ACC112 (cell line): Measurements from ENCODE around the gene GAS6.
A peak's percentile ranks its signal among the peaks of the same experiment; 100 is the strongest.

Experiments
- H2AFZ ChIP-seq: fragments of 200-600 bp; sonication (generic); one replicate; pipeline ENCODE4 v1.6.0; 2017; ENCODE audit warnings: antibody characterized with exemption, low read length; ENCODE audit not compliant: unreplicated experiment
- H3K27ac ChIP-seq: fragments of 200-600 bp; sonication (generic); 2 replicates; pipeline ENCODE4 v1.5.1; 2014; ENCODE audit warnings: low read depth, mild to moderate bottlenecking, antibody characterized with exemption, low read length, moderate library complexity
- H3K27me3 ChIP-seq: fragments of 200-600 bp; sonication (generic); 2 replicates; pipeline ENCODE4 v1.6.1; 2014; ENCODE audit warnings: mild to moderate bottlenecking, antibody characterized with exemption, low read length, moderate library complexity, mixed read lengths; ENCODE audit not compliant: insufficient read depth
- H3K36me3 ChIP-seq: fragments of 200-600 bp; sonication (generic); 2 replicates; pipeline ENCODE4 v1.6.1; 2016; ENCODE audit warnings: mild to moderate bottlenecking, antibody characterized with exemption, low read length, moderate library complexity, mixed read lengths; ENCODE audit not compliant: insufficient read depth
- H3K4me1 ChIP-seq: fragments of 200-600 bp; sonication (generic); one replicate; pipeline ENCODE4 v1.6.1; 2016; ENCODE audit warnings: low read length, mixed read lengths; ENCODE audit not compliant: insufficient read depth, unreplicated experiment, control insufficient read depth
- H3K4me3 ChIP-seq: fragments of 200-600 bp; sonication (generic); 2 replicates; pipeline ENCODE4 v1.5.1; 2014; ENCODE audit warnings: mild to moderate bottlenecking, low read depth, low read length
- H3K79me2 ChIP-seq: fragments of 200-600 bp; sonication (generic); one replicate; pipeline ENCODE4 v1.6.0; 2016; ENCODE audit warnings: low read length; ENCODE audit not compliant: control insufficient read depth, unreplicated experiment, insufficient read depth

The GAS6 gene

DNA sequence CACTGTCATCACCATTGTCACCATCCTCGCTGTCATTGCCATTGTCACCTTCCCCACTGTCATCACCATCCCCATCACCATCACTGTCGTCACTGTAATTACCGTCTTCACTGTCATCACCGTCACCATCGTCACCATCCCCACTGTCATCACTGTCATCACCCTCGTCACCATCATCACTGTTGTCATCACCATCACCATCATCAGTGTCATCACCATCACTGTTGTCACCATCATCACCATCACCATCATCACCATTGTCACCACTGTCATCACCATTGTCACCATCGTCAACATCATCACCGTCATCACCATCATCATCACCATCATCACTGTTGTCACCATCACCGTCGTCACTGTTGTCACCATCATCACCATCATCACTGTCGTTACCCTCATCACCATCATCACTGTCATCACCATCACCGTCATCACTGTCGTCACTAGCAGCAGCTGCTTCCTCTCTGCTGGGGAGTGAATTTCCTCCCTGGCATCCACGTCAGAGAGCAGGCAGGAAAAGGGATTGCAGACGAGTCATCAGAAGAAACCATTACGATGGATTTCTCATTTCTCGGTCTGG is 77.5 kb downstream of the GAS6 start:
- Histone ChIP-seq H3K36me3 (no peaks in the 10 kb centered on the region), H3K4me1 (peaks cover 16% of the 10 kb centered on the region), H3K4me3 (no peak overlapping the region), H3K27me3 (no peaks in the 10 kb centered on the region), H3K27ac (no peak overlapping the region), H3K79me2 (no peaks in the 10 kb centered on the region), H2AFZ (no peak overlapping the region)

DNA sequence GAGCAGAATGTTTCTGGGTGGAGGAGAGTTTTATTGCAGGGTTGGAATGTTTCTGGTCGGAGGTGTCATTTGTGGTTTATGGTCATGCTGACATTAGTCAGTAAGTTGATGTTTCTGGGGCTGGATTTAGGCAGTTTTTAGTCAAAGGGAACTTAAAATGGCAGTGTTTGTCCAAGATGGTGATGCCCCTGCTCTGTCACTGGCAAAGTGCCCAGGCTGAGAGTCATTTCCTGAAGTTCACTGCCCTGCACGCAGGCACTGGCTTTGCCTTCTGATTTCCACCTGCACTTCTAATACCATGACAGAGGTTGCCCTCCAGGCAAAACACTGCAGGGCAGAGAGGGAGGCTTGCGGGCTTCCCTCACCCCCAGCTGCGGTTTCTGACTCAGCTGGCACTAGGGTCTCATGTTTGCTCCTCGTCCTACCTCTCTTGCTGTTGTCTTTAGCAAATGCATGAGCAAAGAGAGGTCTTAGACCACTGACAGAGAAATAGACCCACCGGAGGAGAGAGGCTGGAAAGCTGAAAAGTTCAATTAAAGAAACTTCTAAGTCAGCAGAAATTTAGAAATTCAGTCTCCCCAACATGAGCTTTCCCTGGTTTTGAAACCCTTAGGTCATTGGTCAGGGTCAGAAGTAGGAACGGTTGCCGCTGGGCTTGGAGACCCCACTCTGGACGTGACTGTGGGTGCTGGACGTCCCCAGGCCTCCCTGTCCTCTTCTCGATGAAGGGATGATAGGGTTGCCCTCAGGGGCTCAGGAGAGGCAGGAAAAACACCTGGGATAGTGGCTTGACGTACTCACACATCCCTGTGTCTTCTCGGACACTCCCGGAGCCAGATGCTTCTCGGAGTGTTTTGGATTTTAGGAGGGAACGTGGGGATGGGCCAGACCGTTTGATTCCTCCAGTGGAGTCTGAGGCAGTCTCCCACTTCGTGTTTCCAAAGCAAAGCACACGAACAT is 78.5 kb downstream of the GAS6 start:
- Histone ChIP-seq H3K27ac (peak overlapping the region; percentile 34; the same call in 1 of the 2 replicates), H3K79me2 (no peaks in the 10 kb centered on the region), H3K27me3 (no peaks in the 10 kb centered on the region), H3K4me1 (peaks cover 16% of the 10 kb centered on the region), H3K4me3 (no peak overlapping the region), H2AFZ (no peak overlapping the region), H3K36me3 (no peaks in the 10 kb centered on the region)

DNA sequence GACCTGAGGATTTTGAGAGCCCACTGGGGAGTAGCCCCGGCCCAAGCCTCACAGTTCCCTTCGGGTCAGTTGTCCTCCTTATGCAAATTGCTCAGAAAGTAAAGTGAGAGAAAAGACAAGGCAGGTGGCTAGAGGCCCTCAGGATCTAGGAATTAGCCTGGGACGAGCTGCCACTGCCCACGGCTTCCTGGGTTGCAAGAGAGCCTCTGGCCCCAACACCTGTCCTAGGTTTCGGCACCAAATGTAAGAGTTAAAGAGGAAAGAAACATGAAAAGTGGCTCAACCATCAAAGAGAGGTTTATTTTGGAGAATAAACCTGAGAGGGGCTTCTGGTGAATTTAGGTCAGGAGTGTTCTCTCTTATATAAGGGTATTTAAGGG is 79.2 kb downstream of the GAS6 start:
- Histone ChIP-seq H3K79me2 (no peaks in the 10 kb centered on the region), H3K27ac (peak overlapping the region; percentile 34; the same call in 1 of the 2 replicates), H3K4me1 (peaks cover 16% of the 10 kb centered on the region), H3K36me3 (no peaks in the 10 kb centered on the region), H2AFZ (no peak overlapping the region), H3K27me3 (no peaks in the 10 kb centered on the region), H3K4me3 (no peak overlapping the region)

DNA sequence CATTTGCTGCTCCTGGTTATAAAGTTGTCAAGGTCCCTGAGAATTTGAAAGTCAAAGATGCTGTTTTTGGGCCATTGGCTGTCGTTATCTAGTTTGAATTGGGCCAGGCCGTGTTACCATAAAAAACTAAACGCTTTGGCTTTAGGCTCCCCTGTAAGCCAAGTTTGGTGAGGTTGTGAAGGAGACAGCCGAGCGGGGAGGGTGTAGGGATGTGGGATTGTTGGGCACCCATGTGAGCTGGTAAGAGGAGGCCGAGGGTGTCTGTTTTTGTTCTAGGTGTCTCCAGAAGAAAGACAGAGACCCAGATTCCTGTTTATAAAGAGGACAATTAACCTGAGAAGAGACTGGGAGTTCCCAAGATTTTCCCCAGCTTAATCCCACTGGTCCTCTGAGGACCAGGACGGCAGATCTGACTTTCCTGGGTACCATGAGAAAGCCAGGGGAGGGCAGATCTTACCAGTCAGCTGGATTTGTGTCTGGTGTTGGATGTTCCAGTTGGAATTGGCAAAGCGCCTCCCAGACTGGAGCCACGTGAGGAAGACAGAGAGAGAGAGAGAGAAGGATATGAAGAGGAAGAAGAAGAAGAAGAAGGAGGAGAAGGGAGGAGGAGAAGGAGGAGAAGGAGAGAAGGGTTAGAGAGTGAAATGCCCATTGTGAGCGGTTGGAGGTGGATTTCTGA is 79.8 kb downstream of the GAS6 start:
- H3K79me2 ChIP-seq = no peaks in the 10 kb centered on the region
- H2AFZ ChIP-seq = no peak overlapping the region
- peak overlapping the region; percentile 34; the same call in 1 of the 2 replicates for H3K27ac ChIP-seq
- no peaks in the 10 kb centered on the region for H3K27me3 ChIP-seq
- H3K36me3 ChIP-seq = no peaks in the 10 kb centered on the region
- H3K4me3 ChIP-seq = no peak overlapping the region
- H3K4me1 ChIP-seq = peaks cover 16% of the 10 kb centered on the region

DNA sequence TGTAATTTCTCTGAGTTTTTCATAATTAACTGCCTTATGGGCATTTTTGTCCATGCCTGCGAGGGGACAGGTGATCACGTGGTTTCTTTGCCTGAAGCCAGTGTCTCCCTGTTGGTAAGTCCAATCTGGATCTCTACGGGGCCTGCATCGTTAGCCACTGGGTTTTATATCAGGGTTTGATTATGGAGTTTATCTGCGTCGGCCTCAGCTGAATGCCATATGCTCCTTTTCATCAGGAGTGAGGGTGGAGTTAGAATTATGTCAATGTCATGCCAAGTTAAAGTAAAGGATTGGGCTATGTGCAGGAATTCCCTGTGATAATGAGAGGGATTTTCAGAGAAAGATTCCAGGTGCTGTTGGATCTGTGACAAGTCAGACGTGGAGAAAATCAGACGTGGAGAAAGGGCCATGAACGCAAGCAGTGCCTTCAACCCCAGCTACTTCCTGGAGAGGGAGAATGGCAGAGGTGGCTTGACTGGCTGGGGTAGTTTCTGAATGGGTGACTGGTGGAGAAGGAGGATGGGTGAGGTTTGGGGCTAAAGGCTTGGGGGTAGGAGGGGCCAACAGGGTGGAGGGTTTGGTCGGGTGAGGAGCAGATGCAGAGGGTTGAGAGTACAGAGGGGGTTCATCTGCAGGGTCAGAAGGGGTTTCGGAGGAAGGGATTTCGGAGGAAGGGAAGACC is 80.5 kb downstream of the GAS6 start:
- Histone ChIP-seq H2AFZ (no peak overlapping the region), H3K36me3 (no peaks in the 10 kb centered on the region), H3K27ac (no peak overlapping the region), H3K4me1 (peaks cover 16% of the 10 kb centered on the region), H3K4me3 (no peak overlapping the region), H3K27me3 (no peaks in the 10 kb centered on the region), H3K79me2 (no peaks in the 10 kb centered on the region)

DNA sequence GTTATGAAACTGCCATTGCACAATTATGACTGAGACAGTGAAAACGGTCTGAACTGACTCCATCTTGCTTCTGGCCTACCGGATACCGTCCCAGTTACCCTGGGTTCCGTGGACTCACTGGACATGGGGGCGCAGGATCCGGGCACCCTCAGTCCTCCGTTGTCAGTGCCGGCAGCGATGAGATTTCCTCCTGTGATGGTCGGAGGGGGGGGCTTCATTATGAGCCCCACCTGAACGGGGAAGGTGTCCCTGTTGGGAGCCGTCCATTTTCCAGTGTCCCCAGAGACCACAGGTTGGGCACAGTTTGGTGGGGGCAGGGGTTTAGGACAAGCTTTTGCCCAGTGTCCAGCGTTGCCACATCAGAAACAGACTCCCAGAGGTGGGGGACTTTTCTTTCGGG is 81.4 kb downstream of the GAS6 start:
- no peak overlapping the region for H3K4me3 ChIP-seq
- H3K4me1 ChIP-seq = peaks cover 16% of the 10 kb centered on the region
- H3K36me3 ChIP-seq = no peaks in the 10 kb centered on the region
- H2AFZ ChIP-seq = no peak overlapping the region
- H3K27me3 ChIP-seq = no peaks in the 10 kb centered on the region
- H3K79me2 ChIP-seq = no peaks in the 10 kb centered on the region
- no peak overlapping the region for H3K27ac ChIP-seq

DNA sequence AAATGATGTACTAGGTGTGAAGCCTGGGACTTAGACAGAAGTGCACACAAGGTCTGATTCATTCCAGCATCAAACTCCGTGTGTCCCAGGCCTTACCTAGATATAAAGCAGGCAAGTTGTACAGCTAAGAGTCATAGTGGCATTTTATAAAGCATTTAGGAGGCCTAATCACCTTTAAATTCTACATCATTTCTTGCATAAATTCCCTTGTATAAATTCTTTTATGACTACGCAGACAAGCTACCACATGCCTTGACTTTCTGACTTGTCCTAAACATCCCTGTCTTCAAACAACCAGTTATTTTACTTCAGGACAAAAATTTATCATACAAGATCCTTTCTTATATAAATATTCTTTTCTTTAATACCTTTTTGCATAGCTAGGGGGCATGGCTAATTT is 82.3 kb downstream of the GAS6 start:
- Histone ChIP-seq H3K36me3 (no peaks in the 10 kb centered on the region), H3K4me1 (peaks cover 16% of the 10 kb centered on the region), H2AFZ (no peak overlapping the region), H3K4me3 (no peak overlapping the region), H3K79me2 (no peaks in the 10 kb centered on the region), H3K27me3 (peaks cover 5% of the 10 kb centered on the region; the same call in 1 of the 2 replicates), H3K27ac (no peak overlapping the region)

DNA sequence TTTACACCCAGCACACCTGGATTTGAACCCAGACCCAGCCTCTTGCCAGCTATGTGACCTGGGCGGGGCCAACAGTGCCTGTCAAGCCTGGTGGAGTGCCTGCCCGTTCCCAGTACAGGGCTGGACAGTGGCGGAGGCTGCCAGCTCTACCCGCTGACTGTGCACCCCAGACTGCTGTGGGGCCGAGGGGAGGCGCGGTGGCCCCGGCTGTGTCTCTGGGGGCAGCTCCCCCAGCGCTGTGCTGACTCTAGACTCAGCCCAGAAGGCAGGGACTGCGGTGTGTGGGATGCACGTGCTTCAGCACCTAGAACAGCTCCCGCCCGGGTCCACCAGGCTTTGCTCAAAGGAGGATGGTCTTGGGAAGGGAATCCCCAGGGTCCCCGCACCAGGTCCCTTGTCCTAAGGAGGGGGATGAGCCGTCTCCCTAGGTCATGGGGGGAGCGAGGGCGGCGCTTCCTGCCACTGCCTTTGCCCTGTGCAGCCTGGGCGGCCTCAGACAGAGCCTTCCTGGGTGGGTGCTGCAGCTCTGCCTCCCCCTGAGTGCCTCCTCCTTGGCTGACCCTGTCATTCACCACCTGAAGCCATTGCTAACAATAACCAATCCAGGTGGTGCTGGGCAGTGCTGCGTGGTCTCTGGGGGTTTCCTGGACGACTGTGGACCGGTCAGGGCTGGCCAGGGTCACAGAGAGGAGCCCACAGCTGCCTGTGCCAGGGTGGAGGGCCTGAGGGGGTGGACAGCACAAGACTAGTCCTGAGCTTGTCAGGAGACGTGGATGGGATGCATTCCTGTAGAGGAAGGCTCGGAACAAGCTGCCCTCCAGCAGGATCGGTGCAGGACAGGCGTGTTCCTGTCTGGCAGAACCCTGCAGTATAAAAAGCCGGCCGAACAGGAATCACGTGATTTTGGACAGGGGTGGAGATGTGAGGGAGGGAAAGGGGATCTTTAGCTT is 86.3 kb downstream of the GAS6 start:
- peaks cover 12% of the 10 kb centered on the region for H3K4me1 ChIP-seq
- no peaks in the 10 kb centered on the region for H3K36me3 ChIP-seq
- no peak overlapping the region for H3K4me3 ChIP-seq
- peaks cover 5% of the 10 kb centered on the region; the same call in 1 of the 2 replicates for H3K27me3 ChIP-seq
- no peak overlapping the region for H2AFZ ChIP-seq
- H3K79me2 ChIP-seq = no peaks in the 10 kb centered on the region
- H3K27ac ChIP-seq = no peak overlapping the region

DNA sequence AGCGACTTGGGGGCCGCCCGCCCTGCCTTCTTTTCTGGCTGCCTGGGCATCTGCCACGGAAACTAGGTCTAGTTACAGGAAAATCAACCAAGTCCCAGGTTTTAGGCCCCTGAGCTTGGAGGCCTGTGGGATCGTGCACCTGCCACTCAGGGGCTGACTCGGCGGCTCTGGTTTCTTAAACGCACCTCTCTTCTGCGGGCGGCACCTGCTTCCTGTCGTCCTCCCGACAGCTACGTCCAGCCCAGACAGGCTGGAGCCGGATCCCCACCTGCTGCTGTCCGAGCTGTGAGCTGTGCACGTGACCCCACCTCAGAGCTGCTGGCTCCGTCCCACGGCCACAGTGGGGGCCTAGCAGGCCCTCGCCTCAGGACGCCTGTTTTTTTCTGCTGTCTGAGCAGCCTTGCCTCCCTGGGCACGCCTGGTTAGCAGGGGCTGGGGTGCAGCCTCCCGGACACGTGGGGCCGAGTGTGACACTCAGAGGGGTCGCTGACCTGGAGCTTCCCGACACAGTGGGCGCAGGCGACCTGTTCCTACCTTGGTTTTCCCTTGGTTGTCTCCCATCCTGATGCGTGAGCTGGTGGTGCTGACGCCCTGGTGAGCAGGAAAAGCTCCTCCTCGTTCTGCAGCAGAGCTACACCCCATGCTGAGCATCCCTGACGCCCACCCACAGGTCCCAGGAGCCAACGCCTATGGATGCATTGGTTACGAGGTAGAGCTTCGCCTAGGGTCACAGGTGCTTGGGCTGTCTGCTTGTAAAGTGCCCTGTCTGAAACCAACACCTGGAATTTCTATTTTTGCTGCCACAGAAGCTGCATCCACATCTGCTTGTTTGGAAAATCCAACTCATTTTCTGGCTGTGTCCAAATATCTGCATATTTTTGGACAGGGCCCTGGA is 87.4 kb downstream of the GAS6 start:
- Histone ChIP-seq H3K79me2 (no peaks in the 10 kb centered on the region), H3K27me3 (peaks cover 5% of the 10 kb centered on the region; the same call in 1 of the 2 replicates), H3K27ac (no peak overlapping the region), H2AFZ (no peak overlapping the region), H3K36me3 (no peaks in the 10 kb centered on the region), H3K4me1 (peaks cover 12% of the 10 kb centered on the region), H3K4me3 (no peak overlapping the region)
